ENCODE measurements around the gene HLF. TPM values are rescaled to one million over a fixed set of nuclear protein-coding genes. Genes with fewer than 3 reads are reported as not detected.
A peak's percentile ranks its signal among the peaks of the same experiment; 100 is the strongest.

The HLF gene
- total and polyA plus RNA-seq, 7 experiments from 2014 or later: 0.18 to 2.6 (median 0.36) TPM; not detected in 1

DNA sequence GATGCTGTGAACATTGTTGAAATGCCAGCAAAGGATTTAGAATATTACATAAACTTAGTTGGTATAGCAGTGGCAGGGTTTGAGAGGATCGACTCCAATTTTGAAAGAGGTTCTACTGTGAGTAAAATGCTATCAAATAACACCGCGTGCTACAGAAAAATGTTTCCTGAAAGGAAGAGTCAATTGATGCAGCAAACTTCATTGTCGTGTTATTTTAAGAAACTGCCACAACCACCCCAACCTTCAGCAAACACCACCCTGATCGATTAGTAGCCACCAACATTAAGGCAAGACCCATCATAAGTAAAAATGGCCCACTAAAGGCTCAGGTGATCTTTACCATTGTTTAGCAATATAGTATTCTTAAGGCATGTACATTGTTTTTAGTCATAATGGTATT, 27.3 kb downstream of the HLF start:
- no peaks in the 10 kb centered on the region for H3K4me1 ChIP-seq (ENCODE audit: control insufficient read depth in 2 of 2, insufficient read depth in 2 of 2, low read length in 2 of 2)
- intact Hi-C loops (cut with micrococcal nuclease): no loop called here
- CTCF ChIA-PET: interaction anchor here (1.5 kb wide), 1 partner anchor 298 kb away, joined by 8 read pairs; no protein-coding TSS in a partner anchor
- no peaks in the 10 kb centered on the region for H3K9me3 ChIP-seq (ENCODE audit: control insufficient read depth in 2 of 3, low read length in 3 of 3)
- Mint-ChIP-seq H3K4me1 (peaks cover 0 to 6% (median 0%) of the 10 kb centered on the region in 7 donors), H3K27ac (peak overlapping the region in 1 of 9 donors; percentile 16), H3K4me3 (no peak overlapping the region), H3K9me3 (peaks cover 0 to 2% (median 0%) of the 10 kb centered on the region in 11 donors), H3K36me3 (no peaks in the 10 kb centered on the region), H3K27me3 (peaks cover 0 to 14% (median 6%) of the 10 kb centered on the region in 5 donors)
- POLR2A ChIA-PET: no interaction called here
- no peaks in the 10 kb centered on the region for H3K27me3 ChIP-seq (ENCODE audit: control insufficient read depth in 2 of 2, insufficient read depth in 2 of 2, low read length in 2 of 2)
- no peak for DNase-seq
- H3K36me3 ChIP-seq (ENCODE audit: control insufficient read depth in 2 of 3, insufficient read depth in 3 of 3, low read length in 3 of 3): no peaks in the 10 kb centered on the region
- H3K27ac ChIP-seq (ENCODE audit: low read depth, low read length): no peak overlapping the region
- no peak for ATAC-seq
- no peak overlapping the region for H3K4me3 ChIP-seq (ENCODE audit: low read length)

DNA sequence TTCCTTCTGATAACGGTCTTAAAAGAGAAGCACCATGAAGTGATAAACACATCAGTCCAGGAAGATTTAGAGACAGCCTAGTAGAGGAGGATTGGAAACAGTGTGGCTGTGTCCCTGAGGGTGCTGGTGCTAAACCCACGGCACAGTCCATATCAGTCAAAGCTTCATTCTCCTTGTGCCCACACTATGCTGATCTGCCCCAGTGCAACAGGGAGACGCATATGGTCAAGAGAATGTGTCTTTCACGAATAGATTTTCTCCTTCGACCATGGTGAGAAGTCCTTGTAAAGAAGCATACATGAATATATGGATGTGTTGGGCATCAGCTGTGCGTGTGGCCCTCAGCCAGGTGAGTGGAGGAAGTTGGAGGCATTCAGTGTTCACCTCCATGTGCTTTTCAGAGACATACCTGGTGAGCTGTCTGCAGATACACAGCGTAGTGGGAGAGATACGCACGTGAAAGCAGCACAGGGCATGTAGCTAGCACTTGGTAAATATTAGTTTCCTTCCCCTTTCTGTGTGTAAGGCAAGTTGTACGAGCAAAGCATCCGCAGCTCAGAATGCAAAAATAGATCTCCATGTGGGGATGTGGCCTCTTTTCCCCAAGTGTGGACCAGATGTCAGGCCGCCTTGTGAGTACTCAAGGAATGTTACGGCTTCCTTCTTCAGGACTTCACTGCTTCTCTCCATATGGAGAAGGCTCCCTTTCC, 29.4 kb downstream of the HLF start:
- ChIA-PET POLR2A (no interaction called here), CTCF (interaction anchor here (0.6 to 1.2 kb wide), 5 partner anchors 10 to 301 kb away, joined by 3 to 9 read pairs (median 3); no protein-coding TSS in a partner anchor)
- ATAC-seq: peak; percentile 34
- Histone ChIP-seq H3K4me3 (ENCODE audit: low read length) (no peak overlapping the region), H3K27me3 (ENCODE audit: control insufficient read depth in 2 of 2, insufficient read depth in 2 of 2, low read length in 2 of 2) (no peaks in the 10 kb centered on the region), H3K36me3 (ENCODE audit: control insufficient read depth in 2 of 3, insufficient read depth in 3 of 3, low read length in 3 of 3) (no peaks in the 10 kb centered on the region), H3K4me1 (ENCODE audit: control insufficient read depth in 2 of 2, insufficient read depth in 2 of 2, low read length in 2 of 2) (no peaks in the 10 kb centered on the region), H3K9me3 (ENCODE audit: control insufficient read depth in 2 of 3, low read length in 3 of 3) (no peaks in the 10 kb centered on the region), H3K27ac (ENCODE audit: low read depth, low read length) (no peak overlapping the region)
- DNase-seq: no peak
- H3K4me3 Mint-ChIP-seq: no peak overlapping the region
- intact Hi-C loops (cut with micrococcal nuclease): no loop called here
- no peak overlapping the region for H3K27ac Mint-ChIP-seq
- peaks cover 0 to 2% (median 0%) of the 10 kb centered on the region in 11 donors for H3K9me3 Mint-ChIP-seq
- peaks cover 0 to 6% (median 0%) of the 10 kb centered on the region in 7 donors for H3K4me1 Mint-ChIP-seq
- peaks cover 0 to 20% (median 8%) of the 10 kb centered on the region in 5 donors for H3K27me3 Mint-ChIP-seq
- no peaks in the 10 kb centered on the region for H3K36me3 Mint-ChIP-seq

DNA sequence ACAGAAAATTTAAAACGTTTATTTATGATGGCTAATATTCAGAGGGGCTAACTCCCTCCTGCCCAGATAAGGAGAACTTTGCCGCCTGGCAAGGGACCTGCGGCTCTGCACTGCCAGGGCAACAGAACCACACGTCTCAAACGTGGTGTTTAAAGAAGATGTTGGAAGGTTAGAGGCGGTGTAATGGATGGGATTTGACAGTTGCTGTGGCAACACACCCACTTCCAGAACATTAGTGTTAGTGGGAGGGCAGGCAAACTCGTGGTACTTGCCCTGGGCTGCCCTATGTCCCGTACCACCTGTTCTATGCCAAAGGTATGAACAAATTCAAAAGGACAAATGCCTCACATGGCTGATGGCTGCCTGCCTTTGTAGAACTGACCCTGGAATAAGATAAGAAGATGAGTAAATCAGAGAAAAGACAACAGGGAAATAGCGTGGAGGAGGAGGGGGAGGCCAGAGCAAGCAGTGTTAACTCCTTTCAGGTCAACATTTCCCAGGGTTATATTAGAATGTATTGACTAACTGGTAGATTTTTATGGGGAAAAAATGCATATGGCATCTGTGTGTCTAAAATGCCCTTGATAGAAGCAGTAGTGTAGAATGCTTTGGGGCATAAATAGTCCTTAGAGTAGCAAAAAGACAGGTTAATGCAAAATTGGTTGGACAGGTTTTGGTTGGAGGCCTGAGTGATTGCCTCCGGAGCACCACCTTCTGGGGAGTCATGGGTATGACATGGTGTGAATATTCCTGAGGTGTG, 30.8 kb downstream of the HLF start:
- peaks cover 0 to 21% (median 9%) of the 10 kb centered on the region in 5 donors for H3K27me3 Mint-ChIP-seq
- peaks cover 0 to 2% (median 0%) of the 10 kb centered on the region in 11 donors for H3K9me3 Mint-ChIP-seq
- Histone ChIP-seq H3K27me3 (ENCODE audit: control insufficient read depth in 2 of 2, insufficient read depth in 2 of 2, low read length in 2 of 2) (no peaks in the 10 kb centered on the region), H3K27ac (ENCODE audit: low read depth, low read length) (no peak overlapping the region), H3K4me3 (ENCODE audit: low read length) (no peak overlapping the region), H3K36me3 (ENCODE audit: control insufficient read depth in 2 of 3, insufficient read depth in 3 of 3, low read length in 3 of 3) (no peaks in the 10 kb centered on the region), H3K9me3 (ENCODE audit: control insufficient read depth in 2 of 3, low read length in 3 of 3) (no peaks in the 10 kb centered on the region), H3K4me1 (ENCODE audit: control insufficient read depth in 2 of 2, insufficient read depth in 2 of 2, low read length in 2 of 2) (no peaks in the 10 kb centered on the region)
- ATAC-seq: peak; percentile 86
- CTCF ChIA-PET: interaction anchor here (0.6 to 1.7 kb wide), 4 partner anchors 11 to 302 kb away, joined by 3 to 10 read pairs (median 6); no protein-coding TSS in a partner anchor
- peaks cover 0 to 6% (median 0%) of the 10 kb centered on the region in 7 donors for H3K4me1 Mint-ChIP-seq
- H3K4me3 Mint-ChIP-seq: no peak overlapping the region
- H3K27ac Mint-ChIP-seq: no peak overlapping the region
- H3K36me3 Mint-ChIP-seq: no peaks in the 10 kb centered on the region
- POLR2A ChIA-PET: interaction anchor here (0.6 kb wide), 1 partner anchor 249 kb away, joined by 3 read pairs; no protein-coding TSS in a partner anchor
- intact Hi-C loops (cut with micrococcal nuclease): loop anchor here (1.0 to 5.0 kb wide), 6 partner anchors 52 to 302 kb away; no protein-coding TSS in a partner anchor
- peak; percentile 9 to 60 (median 50) for DNase-seq

DNA sequence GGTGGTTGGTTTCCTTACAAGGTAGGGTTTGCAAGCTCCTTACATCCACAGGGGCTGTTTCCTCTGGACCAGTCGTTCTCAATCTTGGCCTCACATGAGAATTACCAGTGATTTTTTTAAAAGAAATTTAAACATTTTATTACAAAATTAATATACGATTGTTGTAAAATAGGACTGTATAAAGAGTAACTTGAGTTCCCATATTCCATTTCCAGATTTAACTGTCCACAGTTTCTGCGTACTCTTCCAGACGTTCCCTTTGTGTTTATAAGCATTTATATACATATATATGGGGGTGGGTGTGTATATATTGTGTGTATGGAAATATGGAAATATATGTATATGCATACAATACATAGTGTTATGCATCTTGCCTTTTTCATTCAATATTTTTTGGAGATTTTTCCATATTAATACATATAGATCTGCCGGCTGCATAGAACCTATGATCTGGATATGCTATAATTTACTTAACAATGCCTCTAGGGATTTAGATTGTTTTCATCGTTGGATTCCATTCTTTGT, 31.5 kb downstream of the HLF start:
- no peak overlapping the region for H3K4me3 ChIP-seq (ENCODE audit: low read length)
- peaks cover 0 to 21% (median 9%) of the 10 kb centered on the region in 5 donors for H3K27me3 Mint-ChIP-seq
- no peak overlapping the region for H3K27ac ChIP-seq (ENCODE audit: low read depth, low read length)
- no peaks in the 10 kb centered on the region for H3K27me3 ChIP-seq (ENCODE audit: control insufficient read depth in 2 of 2, insufficient read depth in 2 of 2, low read length in 2 of 2)
- POLR2A ChIA-PET: interaction anchor here (0.6 to 0.7 kb wide), 2 partner anchors 250 to 300 kb away, joined by 3 read pairs; no protein-coding TSS in a partner anchor
- no peaks in the 10 kb centered on the region for H3K9me3 ChIP-seq (ENCODE audit: control insufficient read depth in 2 of 3, low read length in 3 of 3)
- no peak overlapping the region for H3K4me3 Mint-ChIP-seq
- H3K9me3 Mint-ChIP-seq: peaks cover 0 to 2% (median 0%) of the 10 kb centered on the region in 11 donors
- no peak overlapping the region for H3K27ac Mint-ChIP-seq
- DNase-seq (no peak), ATAC-seq (no peak)
- CTCF ChIA-PET: interaction anchor here (1.2 to 1.7 kb wide), 2 partner anchors 11 to 303 kb away, joined by 3 to 10 read pairs; no protein-coding TSS in a partner anchor
- H3K4me1 ChIP-seq (ENCODE audit: control insufficient read depth in 2 of 2, insufficient read depth in 2 of 2, low read length in 2 of 2): no peaks in the 10 kb centered on the region
- no peaks in the 10 kb centered on the region for H3K36me3 Mint-ChIP-seq
- intact Hi-C loops (cut with micrococcal nuclease): loop anchor here (1.0 to 5.0 kb wide), 6 partner anchors 51 to 303 kb away; no protein-coding TSS in a partner anchor
- no peaks in the 10 kb centered on the region for H3K36me3 ChIP-seq (ENCODE audit: control insufficient read depth in 2 of 3, insufficient read depth in 3 of 3, low read length in 3 of 3)
- H3K4me1 Mint-ChIP-seq: peaks cover 0 to 6% (median 0%) of the 10 kb centered on the region in 7 donors

DNA sequence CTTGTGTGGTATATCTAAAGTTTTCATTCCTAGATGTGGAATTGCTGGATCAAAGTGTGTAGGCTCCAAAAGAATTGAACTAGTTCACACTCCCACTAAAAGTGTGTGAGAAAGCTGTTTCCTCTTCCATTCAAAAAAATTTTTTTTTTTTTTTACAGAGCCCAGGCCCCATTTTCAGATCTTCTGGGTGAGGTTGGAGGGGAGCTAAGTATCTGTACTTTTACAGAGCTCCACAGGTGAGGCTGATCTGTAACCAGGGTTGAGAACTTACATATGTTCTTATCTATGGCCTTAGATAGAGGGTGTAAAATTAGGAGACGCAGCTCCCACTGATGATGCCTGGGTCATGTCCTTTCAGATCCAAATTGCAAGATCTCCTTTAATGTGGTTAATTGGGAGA, 31.9 kb downstream of the HLF start:
- CTCF ChIA-PET: interaction anchor here (0.7 to 1.7 kb wide), 3 partner anchors 12 to 303 kb away, joined by 3 to 10 read pairs (median 3); no protein-coding TSS in a partner anchor
- POLR2A ChIA-PET: interaction anchor here (0.6 to 0.7 kb wide), 3 partner anchors 103 to 300 kb away, joined by 3 read pairs; no protein-coding TSS in a partner anchor
- DNase-seq (no peak), ATAC-seq (no peak)
- Mint-ChIP-seq H3K27me3 (peaks cover 0 to 19% (median 9%) of the 10 kb centered on the region in 5 donors), H3K4me1 (peaks cover 0 to 6% (median 0%) of the 10 kb centered on the region in 7 donors), H3K27ac (no peak overlapping the region), H3K9me3 (peaks cover 0 to 1% (median 0%) of the 10 kb centered on the region in 11 donors), H3K4me3 (no peak overlapping the region), H3K36me3 (no peaks in the 10 kb centered on the region)
- H3K9me3 ChIP-seq (ENCODE audit: control insufficient read depth in 2 of 3, low read length in 3 of 3): no peaks in the 10 kb centered on the region
- intact Hi-C loops (cut with micrococcal nuclease): loop anchor here (1.0 to 5.0 kb wide), 6 partner anchors 51 to 303 kb away; no protein-coding TSS in a partner anchor
- H3K27ac ChIP-seq (ENCODE audit: low read depth, low read length): no peak overlapping the region
- H3K36me3 ChIP-seq (ENCODE audit: control insufficient read depth in 2 of 3, insufficient read depth in 3 of 3, low read length in 3 of 3): no peaks in the 10 kb centered on the region
- no peak overlapping the region for H3K4me3 ChIP-seq (ENCODE audit: low read length)
- H3K27me3 ChIP-seq (ENCODE audit: control insufficient read depth in 2 of 2, insufficient read depth in 2 of 2, low read length in 2 of 2): no peaks in the 10 kb centered on the region
- H3K4me1 ChIP-seq (ENCODE audit: control insufficient read depth in 2 of 2, insufficient read depth in 2 of 2, low read length in 2 of 2): no peaks in the 10 kb centered on the region

DNA sequence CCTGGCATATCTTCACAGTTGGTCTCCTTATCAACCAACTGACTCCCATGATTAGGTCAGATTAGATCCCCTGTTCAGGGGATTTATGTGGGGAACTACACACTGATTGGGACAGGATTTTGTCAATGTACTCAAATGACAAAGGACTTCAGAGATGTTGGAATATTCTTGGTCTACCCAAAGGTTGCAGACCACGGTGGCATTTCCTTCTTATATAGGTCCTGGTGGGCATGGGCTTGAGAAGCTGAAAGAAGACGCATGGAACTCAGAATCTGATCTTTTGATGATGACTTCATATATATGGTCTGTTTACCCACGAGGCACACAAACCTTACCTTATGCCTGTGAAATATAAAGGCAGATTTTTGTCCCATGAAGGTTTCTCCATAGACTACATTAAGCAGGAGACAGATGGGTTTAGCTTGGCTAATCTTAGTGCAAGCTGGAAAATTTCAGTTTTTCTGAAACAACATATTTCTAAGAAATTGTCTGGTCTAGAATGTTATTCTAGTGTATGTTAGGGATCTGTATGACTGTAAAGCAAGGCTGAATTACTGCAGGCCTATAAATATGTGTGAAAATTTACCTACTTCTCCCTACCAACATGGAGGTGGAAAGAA, 33.5 kb downstream of the HLF start:
- Histone ChIP-seq H3K9me3 (ENCODE audit: control insufficient read depth in 2 of 3, low read length in 3 of 3) (no peaks in the 10 kb centered on the region), H3K36me3 (ENCODE audit: control insufficient read depth in 2 of 3, insufficient read depth in 3 of 3, low read length in 3 of 3) (no peaks in the 10 kb centered on the region), H3K27ac (ENCODE audit: low read depth, low read length) (no peak overlapping the region), H3K4me3 (ENCODE audit: low read length) (no peak overlapping the region), H3K4me1 (ENCODE audit: control insufficient read depth in 2 of 2, insufficient read depth in 2 of 2, low read length in 2 of 2) (no peaks in the 10 kb centered on the region), H3K27me3 (ENCODE audit: control insufficient read depth in 2 of 2, insufficient read depth in 2 of 2, low read length in 2 of 2) (no peaks in the 10 kb centered on the region)
- H3K36me3 Mint-ChIP-seq: no peaks in the 10 kb centered on the region
- DNase-seq (no peak), ATAC-seq (no peak)
- ChIA-PET POLR2A (interaction anchor here (0.8 kb wide), 1 partner anchor 115 kb away, joined by 3 read pairs; no protein-coding TSS in a partner anchor), CTCF (no interaction called here)
- H3K9me3 Mint-ChIP-seq: no peaks in the 10 kb centered on the region
- peaks cover 0 to 6% (median 0%) of the 10 kb centered on the region in 7 donors for H3K4me1 Mint-ChIP-seq
- peaks cover 0 to 16% (median 9%) of the 10 kb centered on the region in 5 donors for H3K27me3 Mint-ChIP-seq
- no peak overlapping the region for H3K4me3 Mint-ChIP-seq
- no peak overlapping the region for H3K27ac Mint-ChIP-seq
- intact Hi-C loops (cut with micrococcal nuclease): loop anchor here in 1 of 2 donors (5.0 kb wide), 2 partner anchors 49 to 246 kb away; no protein-coding TSS in a partner anchor
